Muscle layer of colon (tissue), 2 donors: ENCODE measurements around the gene ADH7.
"Not testable (repeated sequence)": the region's sequence is repeated elsewhere in the genome, so short reads cannot be mapped to it uniquely, and the experiment has no call there.

Experiments
- H3K27ac ChIP-seq: one replicate; pipeline ENCODE4 v1.7.0; 2013; ENCODE audit warnings: low read depth, mild to moderate bottlenecking, low read length, moderate library complexity
- H3K27me3 ChIP-seq, 2 donors: one replicate each; pipeline ENCODE4 v1.7.0; 2013; ENCODE audit warnings: low read length in 2 of 2, mild to moderate bottlenecking in 2 of 2; ENCODE audit not compliant: insufficient read depth in 2 of 2, control insufficient read depth in 1 of 2
- H3K36me3 ChIP-seq: one replicate; pipeline ENCODE4 v1.7.0; 2013; ENCODE audit warnings: mild to moderate bottlenecking, low read length; ENCODE audit not compliant: insufficient read depth
- H3K4me1 ChIP-seq: one replicate; pipeline ENCODE4 v1.7.0; 2013; ENCODE audit warnings: mild to moderate bottlenecking, low read length; ENCODE audit not compliant: insufficient read depth
- H3K4me3 ChIP-seq, 2 donors: one replicate each; pipeline ENCODE4 v1.7.0; 2013; ENCODE audit warnings: low read length in 2 of 2, low read depth in 1 of 2, mild to moderate bottlenecking in 1 of 2, moderate library complexity in 1 of 2
- H3K9ac ChIP-seq: one replicate; pipeline ENCODE4 v1.7.0; 2013; ENCODE audit warnings: low read length
- H3K9me3 ChIP-seq: one replicate; pipeline ENCODE4 v1.7.0; 2013; ENCODE audit warnings: mild to moderate bottlenecking, low read length
- donor health status: abdominal sarcoma.
- donor health status: Adenocarcinoma of cecum.

The ADH7 gene

DNA sequence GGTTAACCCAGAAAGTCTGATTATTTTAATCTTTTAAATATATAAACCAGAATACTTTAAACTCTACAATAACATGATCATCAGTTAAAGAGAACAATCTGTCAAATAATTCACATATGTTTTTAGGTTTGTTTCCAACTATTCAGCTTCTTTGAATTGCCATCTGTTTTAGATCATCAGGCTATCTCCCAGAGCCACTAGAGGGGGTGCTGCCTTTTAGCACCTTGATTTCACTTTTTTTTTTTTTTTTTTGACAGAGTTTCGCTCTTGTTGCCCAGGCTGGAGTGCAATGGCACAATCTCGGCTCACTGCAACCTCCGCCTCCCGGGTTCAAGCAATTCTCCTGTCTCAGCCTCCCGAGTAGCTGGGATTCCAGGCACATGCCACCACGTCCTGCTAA lies 57.8 kb downstream of the ADH7 start:
- H3K9me3 ChIP-seq, H3K4me1 ChIP-seq, H3K36me3 ChIP-seq, H3K9ac ChIP-seq, H3K4me3 ChIP-seq, H3K27me3 ChIP-seq, H3K27ac ChIP-seq: not testable (repeated sequence)

DNA sequence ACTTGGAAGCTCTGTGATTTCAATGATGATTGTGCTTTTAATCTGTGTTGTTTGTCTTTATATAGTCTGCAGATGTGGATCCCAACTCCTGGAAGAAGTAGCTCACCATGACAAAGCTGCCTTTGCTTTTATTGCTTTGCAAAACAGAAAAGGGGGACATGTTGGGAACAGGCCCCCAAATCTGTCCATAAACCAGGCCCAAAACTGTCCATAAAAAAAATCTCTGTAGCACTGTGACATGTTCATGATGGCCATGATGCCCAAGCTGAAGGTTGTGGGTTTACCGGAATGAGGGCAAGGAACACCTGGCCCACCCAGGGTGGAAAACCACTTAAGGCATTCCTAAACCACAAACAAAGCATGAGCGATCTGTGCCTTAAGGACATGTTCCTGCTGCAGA lies 62.7 kb downstream of the ADH7 start:
- H3K9ac ChIP-seq, H3K4me1 ChIP-seq, H3K4me3 ChIP-seq, H3K27me3 ChIP-seq, H3K27ac ChIP-seq, H3K36me3 ChIP-seq, H3K9me3 ChIP-seq: not testable (repeated sequence)

DNA sequence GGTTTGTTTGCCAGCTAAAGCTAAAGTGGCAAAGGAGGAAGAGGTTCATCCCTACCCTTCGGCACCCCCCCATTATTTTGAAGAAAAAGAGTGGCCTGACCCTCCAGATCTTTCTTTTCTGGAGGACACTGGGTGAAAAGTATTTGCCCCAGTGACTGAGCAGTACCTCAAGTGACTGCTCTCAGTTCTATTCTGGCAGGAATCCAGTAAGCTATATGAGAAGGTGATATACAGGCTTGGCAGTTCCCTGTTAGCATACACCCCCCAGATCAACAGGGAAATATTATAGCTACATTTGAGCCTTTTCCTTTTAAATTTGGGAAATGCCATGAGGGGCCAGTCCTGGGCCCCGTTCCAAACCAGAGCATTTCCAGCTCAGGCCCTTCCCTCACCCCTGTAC lies 67.3 kb downstream of the ADH7 start:
- not testable (repeated sequence) for H3K36me3 ChIP-seq, H3K4me3 ChIP-seq, H3K4me1 ChIP-seq, H3K9ac ChIP-seq, H3K27ac ChIP-seq, H3K9me3 ChIP-seq, H3K27me3 ChIP-seq

DNA sequence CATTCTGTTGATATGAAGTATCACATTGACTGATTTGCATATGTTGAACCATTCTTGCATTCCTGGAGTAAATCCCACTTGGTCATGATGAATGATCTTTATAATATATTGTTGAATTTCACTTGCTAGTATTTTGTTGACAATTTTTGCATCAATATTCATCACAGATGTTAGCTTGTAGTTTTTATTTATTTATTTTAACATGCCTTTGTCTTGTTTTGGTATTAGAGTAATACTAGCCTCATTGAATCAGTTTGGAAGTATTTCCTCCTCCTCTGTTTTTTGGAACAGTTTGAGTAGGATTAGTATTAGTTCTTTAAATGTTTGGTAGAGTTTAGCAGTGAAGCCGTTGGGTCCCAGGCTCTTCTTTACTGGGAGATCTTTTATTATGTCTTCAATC lies 68.7 kb downstream of the ADH7 start:
- Histone ChIP-seq H3K4me1 (no peaks in the 10 kb centered on the region), H3K36me3 (no peaks in the 10 kb centered on the region), H3K27me3 (no peaks in the 10 kb centered on the region), H3K4me3 (no peak overlapping the region), H3K9ac (no peak overlapping the region), H3K9me3 (no peaks in the 10 kb centered on the region), H3K27ac (no peak overlapping the region)

DNA sequence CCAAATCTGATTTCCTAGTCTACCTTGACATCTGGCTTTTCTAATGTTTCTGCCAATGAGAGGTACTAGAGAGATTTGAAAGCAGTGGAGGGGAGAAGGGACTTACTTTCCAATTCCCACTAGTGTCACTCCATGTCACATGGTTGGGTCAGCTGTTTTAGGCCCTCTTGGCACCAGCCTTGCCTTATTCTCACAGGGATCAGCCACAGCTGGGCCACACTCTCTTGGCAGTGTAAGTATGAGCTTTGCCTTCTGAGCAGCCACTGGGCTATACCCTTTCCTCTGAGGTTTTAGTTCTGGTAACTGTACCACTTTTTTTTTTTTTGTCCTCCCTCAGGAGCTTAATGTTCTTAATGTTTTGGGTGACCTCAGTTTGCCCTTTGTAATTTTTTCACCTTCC lies 72.4 kb downstream of the ADH7 start:
- Histone ChIP-seq H3K27me3 (no peaks in the 10 kb centered on the region), H3K4me3 (no peak overlapping the region), H3K36me3 (no peaks in the 10 kb centered on the region), H3K9ac (no peak overlapping the region), H3K27ac (no peak overlapping the region), H3K4me1 (no peaks in the 10 kb centered on the region), H3K9me3 (no peaks in the 10 kb centered on the region)
